Activated CD4-positive, alpha-beta T cell treated with anti-CD3 and anti-CD28 coated beads for 24 hours (primary cell): Measurements from ENCODE around the gene SEC14L1.

ENCODE experiments used
- DNase-seq, 2 donors: peaks; one replicate each; pipeline ENCODE4 v3.0.0-alpha.2; 2020; ENCODE audit warnings: low read depth in 2 of 2

SEC14L1 gene

DNA sequence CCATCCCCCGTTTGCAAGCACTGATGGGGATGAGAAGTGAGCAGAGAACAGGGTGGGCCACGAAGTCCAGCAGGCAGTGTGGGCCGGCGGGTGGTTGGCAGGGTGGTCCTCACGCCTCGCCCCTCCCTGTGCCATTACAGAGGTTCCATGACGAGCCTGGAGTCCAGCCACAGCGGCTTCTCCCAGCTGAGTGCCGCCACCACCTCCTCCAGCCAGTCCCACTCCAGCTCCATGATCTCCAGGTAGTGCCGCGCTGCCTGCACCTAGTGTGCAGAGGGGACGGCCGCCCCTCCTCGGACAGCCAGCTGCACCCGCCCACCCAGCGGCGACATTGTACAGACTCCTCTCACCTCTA, 73.0 kb downstream of the SEC14L1 start:
- DNase-seq, result no peak

GRCh38 chr17:77214328-77214727, 73.6 kb downstream of the SEC14L1 start:
- DNase-seq, result no peak

DNA sequence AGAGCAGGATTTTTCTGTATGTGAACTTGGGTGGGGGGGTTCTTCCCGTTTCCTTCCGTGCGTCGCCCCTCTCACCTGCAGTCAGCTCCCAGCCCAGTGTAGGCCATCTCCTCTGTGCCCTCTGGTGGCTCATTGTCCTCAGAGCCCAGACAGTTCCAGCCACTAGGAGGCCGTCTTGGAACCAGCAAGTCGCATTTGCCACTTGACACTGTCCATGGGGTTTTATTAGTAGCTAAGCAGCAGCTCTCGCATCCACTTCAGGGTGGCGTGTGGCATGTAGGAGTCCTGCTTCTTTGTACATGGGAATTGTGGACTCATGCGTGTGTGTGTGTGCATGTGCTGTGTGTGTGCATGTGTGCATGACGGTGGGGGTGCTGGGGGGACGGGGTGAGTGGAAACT, 74.0 kb downstream of the SEC14L1 start:
- no peak for DNase-seq

DNA sequence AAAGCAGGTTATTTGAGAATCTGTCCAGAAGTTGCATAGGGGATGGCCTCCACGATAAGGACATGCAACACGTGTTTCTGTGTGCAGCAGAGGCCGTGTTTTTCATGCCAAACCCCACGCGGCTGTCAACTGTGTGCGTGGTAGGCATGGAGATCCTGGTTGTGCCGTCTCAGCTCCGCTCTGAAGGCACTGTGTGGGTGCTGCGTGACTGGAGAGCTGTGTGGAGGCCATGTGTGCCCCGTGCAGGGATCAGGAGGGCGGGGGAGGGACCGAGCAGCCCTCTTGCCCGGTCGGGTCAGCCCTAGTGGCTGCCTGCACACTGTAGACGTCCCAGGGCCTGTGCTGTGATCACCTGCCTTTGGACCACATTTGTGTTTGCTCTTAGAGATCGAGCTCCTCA, 74.5 kb downstream of the SEC14L1 start:
- no peak for DNase-seq

GRCh38 chr17:77216486-77216885, 75.7 kb downstream of the SEC14L1 start:
- DNase-seq, result no peak

DNA sequence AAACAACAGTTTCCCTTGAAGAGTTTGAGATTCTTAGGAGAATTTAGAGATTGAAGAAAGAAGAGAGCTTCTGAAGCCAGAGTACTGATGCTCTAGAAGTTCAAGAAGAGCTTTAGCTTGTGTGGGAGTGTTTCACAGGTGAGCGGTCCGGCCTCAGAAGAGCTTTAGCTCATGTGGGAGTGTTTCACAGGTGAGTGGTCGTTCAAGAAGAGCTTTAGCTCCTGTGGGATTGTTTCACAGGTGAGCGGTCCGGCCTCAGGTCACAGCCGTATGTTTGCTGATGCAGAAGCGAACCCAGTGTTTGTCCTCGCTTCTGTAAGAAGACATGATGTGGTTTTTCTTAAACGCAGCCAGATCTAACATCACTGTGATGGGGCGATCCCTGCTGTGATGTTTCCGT, 76.4 kb downstream of the SEC14L1 start:
- DNase-seq, result no peak

- DNase-seq, result no peak
Observed at GRCh38 chr17:77217566-77217965, 76.8 kb downstream of the SEC14L1 start.

- DNase-seq, result no peak
Observed at GRCh38 chr17:77218902-77219301, 78.1 kb downstream of the SEC14L1 start.

GRCh38 chr17:77222356-77222755, 81.6 kb downstream of the SEC14L1 start:
- no peak for DNase-seq

GRCh38 chr17:77223642-77224420, 83.1 kb downstream of the SEC14L1 start:
- DNase-seq, result no peak

DNA sequence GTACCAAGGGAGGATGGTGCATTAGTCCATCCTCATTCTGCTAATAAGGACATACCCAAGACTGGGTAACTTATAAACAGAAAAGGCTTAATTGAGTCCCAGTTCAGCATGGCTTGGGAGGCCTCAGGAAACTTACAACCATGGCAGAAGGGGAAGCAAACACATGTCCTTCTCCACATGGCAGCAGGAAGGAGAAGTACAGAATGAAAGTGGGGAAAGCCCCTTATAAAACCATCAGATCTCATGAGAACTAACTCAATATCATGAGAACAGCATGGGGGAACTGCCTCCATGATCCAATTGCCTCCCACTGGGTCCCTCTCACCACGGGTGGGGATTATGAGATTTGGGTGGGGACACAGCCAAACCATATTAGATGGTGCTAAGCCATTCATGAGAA, 84.5 kb downstream of the SEC14L1 start:
- DNase-seq, result no peak

- no peak for DNase-seq
Observed at GRCh38 chr17:77227461-77228240, 86.9 kb downstream of the SEC14L1 start.

- DNase-seq, result no peak
Observed at GRCh38 chr17:77228241-77228752, 87.5 kb downstream of the SEC14L1 start.

DNA sequence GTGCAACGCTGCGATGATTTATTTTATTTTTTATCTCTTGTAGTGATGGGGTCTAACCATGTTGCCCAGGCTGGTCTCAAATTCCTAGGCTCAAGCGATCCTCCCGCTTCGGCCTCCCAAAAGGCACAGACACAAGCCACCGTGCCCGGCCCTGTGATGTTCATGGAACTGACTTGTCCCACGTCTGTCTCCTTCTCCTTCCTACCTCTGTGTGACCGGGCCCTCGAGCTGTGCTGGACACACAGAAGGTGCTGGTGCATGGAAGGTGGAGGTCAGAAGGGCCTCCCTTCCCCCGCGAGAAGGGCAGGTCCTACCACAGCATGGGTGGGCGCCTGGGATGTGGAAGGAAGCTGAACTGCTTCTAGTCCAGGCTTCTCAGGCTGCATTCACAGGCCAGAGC, 88.0 kb downstream of the SEC14L1 start:
- DNase-seq, result no peak

GRCh38 chr17:77229786-77230435, 89.1 kb downstream of the SEC14L1 start:
- DNase-seq, result no peak

DNA sequence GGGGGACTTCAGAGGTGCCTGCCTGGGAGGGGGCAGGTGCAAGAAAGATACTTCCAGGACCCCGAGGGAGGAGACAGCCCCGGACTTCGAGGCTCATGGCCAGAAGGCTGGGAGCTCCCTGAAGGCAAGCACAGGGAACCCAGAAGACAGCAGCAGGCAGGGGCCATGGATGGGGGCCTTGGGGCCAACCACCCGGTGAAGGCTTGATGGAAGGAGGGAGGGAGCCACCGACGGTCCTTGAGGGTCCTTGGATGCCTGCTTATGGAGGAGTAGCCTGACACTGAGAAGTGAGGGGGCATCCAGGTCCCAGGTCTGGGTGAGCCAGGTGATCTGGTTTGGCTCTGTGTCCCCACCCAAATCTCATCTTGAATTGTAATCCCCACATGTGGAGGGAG, 89.7 kb downstream of the SEC14L1 start:
- no peak for DNase-seq

DNA sequence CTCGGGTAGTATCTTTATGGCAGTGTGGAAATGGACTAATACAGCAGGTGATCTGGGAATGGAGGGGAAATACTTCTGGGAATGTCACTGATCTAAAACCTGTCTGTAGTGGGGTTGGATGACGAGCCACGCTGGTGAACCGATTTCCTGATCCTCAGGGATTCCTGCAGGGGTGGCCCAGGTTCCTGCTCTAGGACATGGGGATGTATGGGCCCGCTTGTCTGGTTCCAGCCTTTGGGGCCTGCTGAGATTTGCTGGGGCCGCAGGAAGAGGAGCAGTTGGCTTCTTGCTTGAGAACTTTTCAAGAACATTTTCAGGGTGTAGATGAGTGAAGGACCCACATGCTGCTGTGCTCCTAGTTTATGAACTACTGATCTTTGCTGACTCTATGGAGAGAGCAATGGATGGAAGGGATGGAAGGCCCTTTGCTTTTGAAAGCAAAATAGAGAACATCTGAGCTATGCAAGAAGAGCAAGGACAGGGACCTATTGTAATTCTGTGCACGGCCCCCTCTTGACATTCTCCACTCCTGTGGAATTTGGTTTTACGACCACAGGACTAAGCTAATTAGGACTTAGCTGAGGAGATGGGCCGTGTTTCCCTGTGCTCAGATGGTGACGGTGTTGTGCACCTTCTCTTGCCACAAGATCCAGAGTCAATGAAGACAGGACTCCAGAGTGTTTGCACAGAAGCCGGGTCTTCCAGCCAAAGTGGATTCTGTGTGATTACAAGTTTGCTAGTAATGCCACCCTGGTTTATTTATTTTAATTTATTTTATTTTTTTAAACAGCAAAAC, 90.5 kb downstream of the SEC14L1 start:
- DNase-seq, result no peak

DNA sequence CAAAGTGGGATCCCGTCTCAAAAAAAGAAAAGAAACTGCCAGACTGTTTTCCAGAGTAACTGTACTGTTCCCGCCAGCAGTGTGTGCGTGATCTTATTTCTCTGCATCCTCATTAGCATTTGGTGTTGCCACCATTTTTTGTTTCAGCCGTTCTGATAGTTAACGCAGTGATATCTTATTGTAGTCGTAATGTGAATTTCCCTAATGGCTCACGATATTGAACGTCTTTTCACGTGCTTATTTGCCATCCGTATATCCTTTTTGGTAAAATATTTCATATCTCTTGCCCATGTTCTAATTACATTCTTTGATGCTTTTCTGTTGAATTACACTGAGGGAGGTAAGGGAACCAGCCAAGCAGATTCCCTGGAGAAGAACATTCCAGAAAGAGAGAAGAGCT, 92.4 kb downstream of the SEC14L1 start:
- no peak for DNase-seq

DNA sequence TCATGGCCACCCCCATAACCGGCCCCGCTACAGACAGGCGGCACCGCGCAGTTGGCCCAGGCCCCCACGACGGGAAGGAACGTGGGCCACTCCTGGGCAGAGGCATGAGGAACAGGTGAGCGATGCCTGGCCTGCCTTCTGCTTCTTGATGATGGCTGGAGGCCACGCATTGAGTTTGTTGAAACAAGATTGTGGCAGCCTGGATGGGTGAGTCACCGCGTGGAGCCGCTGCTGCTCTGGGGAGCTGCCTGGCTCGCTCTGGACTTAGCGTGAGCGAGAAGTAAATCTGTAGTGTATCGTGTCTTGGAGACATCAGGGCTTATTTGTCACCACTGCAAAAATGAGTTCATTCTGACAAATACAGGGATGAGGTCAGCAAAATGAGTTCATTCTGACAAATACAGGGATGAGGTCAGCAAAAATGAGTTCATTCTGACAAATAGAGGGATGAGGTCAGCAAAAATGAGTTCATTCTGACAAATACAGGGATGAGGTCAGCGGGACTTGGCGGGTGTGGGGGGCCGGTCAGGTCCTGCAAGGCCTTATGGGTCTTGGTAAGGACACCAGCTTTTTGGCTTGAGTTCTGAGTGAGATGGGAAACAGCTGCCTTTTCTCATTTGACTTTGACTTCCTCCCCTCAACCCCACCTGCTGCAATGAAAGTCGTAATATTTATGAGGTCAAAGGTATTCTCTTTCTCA, 93.0 kb downstream of the SEC14L1 start:
- no peak for DNase-seq

GRCh38 chr17:77234695-77235094, 93.9 kb downstream of the SEC14L1 start:
- DNase-seq, result no peak

DNA sequence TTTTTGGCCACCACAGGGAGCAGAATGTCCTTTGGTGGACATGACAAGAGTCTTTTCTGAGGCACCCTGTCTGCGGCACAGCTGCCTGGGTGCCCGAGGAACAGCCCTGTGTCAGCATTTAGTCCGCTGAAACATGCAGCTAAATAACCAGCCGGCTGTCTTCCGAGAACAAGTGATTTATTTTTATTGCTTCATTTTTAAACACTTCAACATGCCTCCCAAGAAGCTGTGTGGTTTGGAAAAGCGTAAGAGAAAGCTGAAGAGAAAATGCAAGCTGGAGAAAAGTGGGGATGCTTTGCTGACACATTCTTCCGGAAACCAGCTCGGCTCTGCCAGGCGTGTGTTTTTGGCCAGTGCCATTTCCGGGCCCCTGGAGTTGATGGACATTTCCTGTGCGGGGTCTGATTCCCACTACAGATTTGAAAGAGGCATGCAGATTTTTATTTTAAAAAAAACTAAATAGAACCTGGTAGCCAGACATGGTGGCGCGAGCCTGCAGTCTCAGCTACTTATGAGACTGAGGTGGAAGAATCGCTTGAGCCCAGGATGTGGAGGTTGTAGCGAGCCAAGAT, 94.7 kb downstream of the SEC14L1 start:
- DNase-seq, result no peak
